HEK293 (cell line): ENCODE data around the gene MAP1A.

ENCODE experiments used
- CTCF ChIA-PET: fragments of 350-600 bp; formaldehyde crosslinking; extraction: SDS; loops from one replicate; lab custom pipeline; 2021; ENCODE audit warnings: antibody characterized with exemption; lab: Yijun Ruan, JAX
- POLR2A ChIA-PET: fragments of 300-600 bp; formaldehyde crosslinking; extraction: SDS; loops from one replicate; lab custom pipeline; 2020; ENCODE audit warnings: antibody characterized with exemption, inconsistent platforms; lab: Yijun Ruan, JAX
- H3K27ac ChIP-seq: fragments of 200-500 bp; sonication (Bioruptor generic); 2 replicates; pipeline ENCODE4 v1.5.1; 2014; ENCODE audit warnings: low read depth, low read length, control low read depth, inconsistent platforms; ENCODE audit errors: extremely low read depth
- H3K36me3 ChIP-seq, 2 experiments: fragments of 200-500 bp in 1 of 2; sonication (Bioruptor generic) in 1 of 2; 1 replicate in 1 of 2; 2 replicates in 1 of 2; pipeline ENCODE4 v1.5.1; 2014 to 2017; ENCODE audit warnings: inconsistent platforms in 2 of 2, low read length in 2 of 2; ENCODE audit not compliant: control insufficient read depth in 2 of 2, insufficient read depth in 1 of 2
- H3K4me1 ChIP-seq: fragments of 200-500 bp; sonication (Bioruptor generic); 2 replicates; pipeline ENCODE4 v1.5.1; 2014; ENCODE audit warnings: mild to moderate bottlenecking, low read length, inconsistent platforms; ENCODE audit not compliant: control insufficient read depth, insufficient read depth
- H3K4me3 ChIP-seq: 2 replicates; pipeline ENCODE4 v1.5.1; 2011; ENCODE audit warnings: low read depth, mild to moderate bottlenecking, control low read depth, low read length, moderate library complexity
- H3K9me3 ChIP-seq: fragments of 200-500 bp; sonication (Bioruptor generic); 2 replicates; pipeline ENCODE4 v1.5.1; 2014; ENCODE audit warnings: low read depth, low read length, inconsistent platforms; ENCODE audit not compliant: control insufficient read depth, insufficient read depth
- GFI1B ChIP-seq: fragments of 450-650 bp; formaldehyde crosslinking; IDR thresholded peaks from 2 replicates; pipeline ENCODE4 v1.5.1; 2016; ENCODE audit warnings: missing biosample characterization, missing genetic modification characterization
- PRDM1 ChIP-seq: fragments of 450-650 bp; formaldehyde crosslinking; IDR thresholded peaks from 2 replicates; pipeline ENCODE4; 2016; ENCODE audit warnings: missing biosample characterization, missing genetic modification characterization
- ZBTB1 ChIP-seq: fragments of 450-650 bp; formaldehyde crosslinking; IDR thresholded peaks from 2 replicates; pipeline ENCODE4 v1.5.1; 2016; ENCODE audit warnings: missing biosample characterization, missing genetic modification characterization
- ZEB2 ChIP-seq: fragments of 450-650 bp; formaldehyde crosslinking; IDR thresholded peaks from 2 replicates; pipeline ENCODE4 v1.5.1; 2016; ENCODE audit warnings: missing biosample characterization, missing genetic modification characterization
- ZNF19 ChIP-seq: fragments of 450-650 bp; formaldehyde crosslinking; IDR thresholded peaks from 2 replicates; pipeline ENCODE4; 2016; ENCODE audit warnings: missing biosample characterization, missing genetic modification characterization, low read depth
- ZNF335 ChIP-seq: fragments of 450-650 bp; formaldehyde crosslinking; conservative IDR thresholded peaks from 2 replicates; pipeline ENCODE4 v1.5.1; 2016; ENCODE audit warnings: missing biosample characterization, missing genetic modification characterization
- ZNF600 ChIP-seq: fragments of 450-650 bp; formaldehyde crosslinking; IDR thresholded peaks from 2 replicates; pipeline ENCODE4 v1.5.1; 2016; ENCODE audit warnings: missing biosample characterization, missing genetic modification characterization
- ZNF777 ChIP-seq: fragments of 450-650 bp; formaldehyde crosslinking; IDR thresholded peaks from 2 replicates; pipeline ENCODE4 v1.5.1; 2017; ENCODE audit warnings: missing biosample characterization, missing genetic modification characterization, borderline replicate concordance
- ZSCAN23 ChIP-seq: fragments of 450-650 bp; formaldehyde crosslinking; IDR thresholded peaks from 2 replicates; pipeline ENCODE4 v1.5.1; 2016; ENCODE audit warnings: missing biosample characterization, missing genetic modification characterization
- TF ChIP-seq, protein P1 (sequence below): fragments of 450-650 bp; formaldehyde crosslinking; IDR thresholded peaks from 2 replicates; pipeline ENCODE4 v1.5.1; 2016; ENCODE audit warnings: missing biosample characterization, missing genetic modification characterization
- TF ChIP-seq, protein P2 (sequence below): fragments of 450-650 bp; formaldehyde crosslinking; IDR thresholded peaks from 2 replicates; pipeline ENCODE4 v1.5.1; 2016; ENCODE audit warnings: missing biosample characterization, missing genetic modification characterization
- TF ChIP-seq, protein P3 (sequence below): fragments of 450-650 bp; formaldehyde crosslinking; IDR thresholded peaks from 2 replicates; pipeline ENCODE4 v1.5.1; 2016; ENCODE audit warnings: missing biosample characterization, missing genetic modification characterization, low read depth
- TF ChIP-seq, protein P4 (sequence below): fragments of 450-650 bp; formaldehyde crosslinking; IDR thresholded peaks from 2 replicates; pipeline ENCODE4 v1.5.1; 2016; ENCODE audit warnings: missing biosample characterization, missing genetic modification characterization
- TF ChIP-seq, protein P5 (sequence below): fragments of 450-650 bp; formaldehyde crosslinking; IDR thresholded peaks from 2 replicates; pipeline ENCODE4 v1.5.1; 2016; ENCODE audit warnings: missing biosample characterization, missing genetic modification characterization
- TF ChIP-seq, protein P6 (sequence below): IDR thresholded peaks from 2 replicates; pipeline ENCODE4 v1.6.1; 2011; ENCODE audit warnings: mild to moderate bottlenecking, low read depth, low read length, borderline replicate concordance

The MAP1A gene

DNA sequence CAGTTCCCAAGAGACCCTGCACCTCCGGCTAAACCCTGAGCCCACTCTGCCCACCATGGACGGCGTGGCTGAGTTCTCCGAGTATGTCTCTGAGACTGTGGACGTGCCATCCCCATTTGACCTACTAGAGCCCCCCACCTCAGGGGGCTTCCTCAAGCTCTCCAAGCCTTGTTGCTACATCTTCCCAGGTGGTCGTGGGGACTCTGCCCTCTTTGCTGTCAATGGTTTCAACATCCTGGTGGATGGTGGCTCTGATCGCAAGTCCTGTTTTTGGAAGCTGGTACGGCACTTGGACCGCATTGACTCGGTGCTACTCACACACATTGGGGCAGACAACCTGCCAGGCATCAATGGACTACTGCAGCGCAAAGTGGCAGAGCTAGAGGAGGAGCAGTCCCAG lies 4.0 kb downstream of the MAP1A start (continued):
- TF ChIP-seq, protein P1, sequence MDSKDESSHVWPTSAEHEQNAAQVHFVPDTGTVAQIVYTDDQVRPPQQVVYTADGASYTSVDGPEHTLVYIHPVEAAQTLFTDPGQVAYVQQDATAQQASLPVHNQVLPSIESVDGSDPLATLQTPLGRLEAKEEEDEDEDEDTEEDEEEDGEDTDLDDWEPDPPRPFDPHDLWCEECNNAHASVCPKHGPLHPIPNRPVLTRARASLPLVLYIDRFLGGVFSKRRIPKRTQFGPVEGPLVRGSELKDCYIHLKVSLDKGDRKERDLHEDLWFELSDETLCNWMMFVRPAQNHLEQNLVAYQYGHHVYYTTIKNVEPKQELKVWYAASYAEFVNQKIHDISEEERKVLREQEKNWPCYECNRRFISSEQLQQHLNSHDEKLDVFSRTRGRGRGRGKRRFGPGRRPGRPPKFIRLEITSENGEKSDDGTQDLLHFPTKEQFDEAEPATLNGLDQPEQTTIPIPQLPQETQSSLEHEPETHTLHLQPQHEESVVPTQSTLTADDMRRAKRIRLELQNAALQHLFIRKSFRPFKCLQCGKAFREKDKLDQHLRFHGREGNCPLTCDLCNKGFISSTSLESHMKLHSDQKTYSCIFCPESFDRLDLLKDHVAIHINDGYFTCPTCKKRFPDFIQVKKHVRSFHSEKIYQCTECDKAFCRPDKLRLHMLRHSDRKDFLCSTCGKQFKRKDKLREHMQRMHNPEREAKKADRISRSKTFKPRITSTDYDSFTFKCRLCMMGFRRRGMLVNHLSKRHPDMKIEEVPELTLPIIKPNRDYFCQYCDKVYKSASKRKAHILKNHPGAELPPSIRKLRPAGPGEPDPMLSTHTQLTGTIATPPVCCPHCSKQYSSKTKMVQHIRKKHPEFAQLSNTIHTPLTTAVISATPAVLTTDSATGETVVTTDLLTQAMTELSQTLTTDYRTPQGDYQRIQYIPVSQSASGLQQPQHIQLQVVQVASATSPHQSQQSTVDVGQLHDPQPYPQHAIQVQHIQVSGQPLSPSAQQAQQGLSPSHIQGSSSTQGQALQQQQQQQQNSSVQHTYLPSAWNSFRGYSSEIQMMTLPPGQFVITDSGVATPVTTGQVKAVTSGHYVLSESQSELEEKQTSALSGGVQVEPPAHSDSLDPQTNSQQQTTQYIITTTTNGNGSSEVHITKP: no peak
- TF ChIP-seq ZNF19 (tag by site-specific recombination) (no peak), ZBTB1 (tag by site-specific recombination) (no peak), ZNF777 (no peak), ZSCAN23 (tag by site-specific recombination) (no peak), GFI1B (tag by site-specific recombination) (no peak), ZNF600 (tag by site-specific recombination) (no peak), ZEB2 (tag by site-specific recombination) (no peak), ZNF335 (tag by site-specific recombination) (no peak), PRDM1 (tag by site-specific recombination) (no peak)
- TF ChIP-seq, protein P2, sequence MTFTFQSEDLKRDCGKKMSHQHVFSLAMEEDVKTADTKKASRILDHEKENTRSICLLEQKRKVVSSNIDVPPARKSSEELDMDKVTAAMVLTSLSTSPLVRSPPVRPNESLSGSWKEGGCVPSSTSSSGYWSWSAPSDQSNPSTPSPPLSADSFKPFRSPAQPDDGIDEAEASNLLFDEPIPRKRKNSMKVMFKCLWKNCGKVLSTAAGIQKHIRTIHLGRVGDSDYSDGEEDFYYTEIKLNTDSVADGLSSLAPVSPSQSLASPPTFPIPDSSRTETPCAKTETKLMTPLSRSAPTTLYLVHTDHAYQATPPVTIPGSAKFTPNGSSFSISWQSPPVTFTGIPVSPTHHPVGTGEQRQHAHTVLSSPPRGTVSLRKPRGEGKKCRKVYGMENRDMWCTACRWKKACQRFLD (tag by site-specific recombination): no peak
- TF ChIP-seq, protein P3, sequence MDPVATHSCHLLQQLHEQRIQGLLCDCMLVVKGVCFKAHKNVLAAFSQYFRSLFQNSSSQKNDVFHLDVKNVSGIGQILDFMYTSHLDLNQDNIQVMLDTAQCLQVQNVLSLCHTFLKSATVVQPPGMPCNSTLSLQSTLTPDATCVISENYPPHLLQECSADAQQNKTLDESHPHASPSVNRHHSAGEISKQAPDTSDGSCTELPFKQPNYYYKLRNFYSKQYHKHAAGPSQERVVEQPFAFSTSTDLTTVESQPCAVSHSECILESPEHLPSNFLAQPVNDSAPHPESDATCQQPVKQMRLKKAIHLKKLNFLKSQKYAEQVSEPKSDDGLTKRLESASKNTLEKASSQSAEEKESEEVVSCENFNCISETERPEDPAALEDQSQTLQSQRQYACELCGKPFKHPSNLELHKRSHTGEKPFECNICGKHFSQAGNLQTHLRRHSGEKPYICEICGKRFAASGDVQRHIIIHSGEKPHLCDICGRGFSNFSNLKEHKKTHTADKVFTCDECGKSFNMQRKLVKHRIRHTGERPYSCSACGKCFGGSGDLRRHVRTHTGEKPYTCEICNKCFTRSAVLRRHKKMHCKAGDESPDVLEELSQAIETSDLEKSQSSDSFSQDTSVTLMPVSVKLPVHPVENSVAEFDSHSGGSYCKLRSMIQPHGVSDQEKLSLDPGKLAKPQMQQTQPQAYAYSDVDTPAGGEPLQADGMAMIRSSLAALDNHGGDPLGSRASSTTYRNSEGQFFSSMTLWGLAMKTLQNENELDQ (tag by site-specific recombination): no peak
- TF ChIP-seq, protein P4, sequence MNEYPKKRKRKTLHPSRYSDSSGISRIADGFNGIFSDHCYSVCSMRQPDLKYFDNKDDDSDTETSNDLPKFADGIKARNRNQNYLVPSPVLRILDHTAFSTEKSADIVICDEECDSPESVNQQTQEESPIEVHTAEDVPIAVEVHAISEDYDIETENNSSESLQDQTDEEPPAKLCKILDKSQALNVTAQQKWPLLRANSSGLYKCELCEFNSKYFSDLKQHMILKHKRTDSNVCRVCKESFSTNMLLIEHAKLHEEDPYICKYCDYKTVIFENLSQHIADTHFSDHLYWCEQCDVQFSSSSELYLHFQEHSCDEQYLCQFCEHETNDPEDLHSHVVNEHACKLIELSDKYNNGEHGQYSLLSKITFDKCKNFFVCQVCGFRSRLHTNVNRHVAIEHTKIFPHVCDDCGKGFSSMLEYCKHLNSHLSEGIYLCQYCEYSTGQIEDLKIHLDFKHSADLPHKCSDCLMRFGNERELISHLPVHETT (tag by site-specific recombination): no peak
- TF ChIP-seq, protein P5, sequence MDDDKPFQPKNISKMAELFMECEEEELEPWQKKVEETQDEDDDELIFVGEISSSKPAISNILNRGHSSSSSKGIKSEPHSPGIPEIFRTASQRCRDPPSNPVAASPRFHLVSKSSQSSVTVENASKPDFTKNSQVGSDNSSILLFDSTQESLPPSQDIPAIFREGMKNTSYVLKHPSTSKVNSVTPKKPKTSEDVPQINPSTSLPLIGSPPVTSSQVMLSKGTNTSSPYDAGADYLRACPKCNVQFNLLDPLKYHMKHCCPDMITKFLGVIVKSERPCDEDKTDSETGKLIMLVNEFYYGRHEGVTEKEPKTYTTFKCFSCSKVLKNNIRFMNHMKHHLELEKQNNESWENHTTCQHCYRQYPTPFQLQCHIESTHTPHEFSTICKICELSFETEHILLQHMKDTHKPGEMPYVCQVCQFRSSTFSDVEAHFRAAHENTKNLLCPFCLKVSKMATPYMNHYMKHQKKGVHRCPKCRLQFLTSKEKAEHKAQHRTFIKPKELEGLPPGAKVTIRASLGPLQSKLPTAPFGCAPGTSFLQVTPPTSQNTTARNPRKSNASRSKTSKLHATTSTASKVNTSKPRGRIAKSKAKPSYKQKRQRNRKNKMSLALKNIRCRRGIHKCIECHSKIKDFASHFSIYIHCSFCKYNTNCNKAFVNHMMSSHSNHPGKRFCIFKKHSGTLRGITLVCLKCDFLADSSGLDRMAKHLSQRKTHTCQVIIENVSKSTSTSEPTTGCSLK (tag by site-specific recombination): no peak

DNA sequence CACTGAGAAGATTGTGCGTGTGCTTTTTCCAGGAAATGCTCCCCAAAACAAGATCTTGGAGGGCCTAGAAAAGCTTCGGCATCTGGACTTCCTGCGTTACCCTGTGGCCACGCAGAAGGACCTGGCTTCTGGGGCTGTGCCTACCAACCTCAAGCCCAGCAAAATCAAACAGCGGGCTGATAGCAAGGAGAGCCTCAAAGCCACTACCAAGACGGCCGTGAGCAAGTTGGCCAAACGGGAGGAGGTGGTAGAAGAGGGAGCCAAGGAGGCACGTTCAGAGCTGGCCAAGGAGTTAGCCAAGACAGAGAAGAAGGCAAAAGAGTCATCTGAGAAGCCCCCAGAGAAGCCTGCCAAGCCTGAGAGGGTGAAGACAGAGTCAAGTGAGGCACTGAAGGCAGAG lies 4.8 kb downstream of the MAP1A start:
- CTCF ChIA-PET: interaction anchor here (1.9 kb wide), 1 partner anchor 8 kb away, joined by 11 read pairs; no protein-coding TSS in a partner anchor
- peaks cover 6% of the 10 kb centered on the region; the same call in 1 of the 2 replicates for H3K4me1 ChIP-seq
- H3K4me3 ChIP-seq: no peak overlapping the region
- POLR2A ChIA-PET: no interaction called here
- TF ChIP-seq, protein P6, sequence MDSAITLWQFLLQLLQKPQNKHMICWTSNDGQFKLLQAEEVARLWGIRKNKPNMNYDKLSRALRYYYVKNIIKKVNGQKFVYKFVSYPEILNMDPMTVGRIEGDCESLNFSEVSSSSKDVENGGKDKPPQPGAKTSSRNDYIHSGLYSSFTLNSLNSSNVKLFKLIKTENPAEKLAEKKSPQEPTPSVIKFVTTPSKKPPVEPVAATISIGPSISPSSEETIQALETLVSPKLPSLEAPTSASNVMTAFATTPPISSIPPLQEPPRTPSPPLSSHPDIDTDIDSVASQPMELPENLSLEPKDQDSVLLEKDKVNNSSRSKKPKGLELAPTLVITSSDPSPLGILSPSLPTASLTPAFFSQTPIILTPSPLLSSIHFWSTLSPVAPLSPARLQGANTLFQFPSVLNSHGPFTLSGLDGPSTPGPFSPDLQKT: no peak
- peaks cover 0 to 50% of the 10 kb centered on the region in 2 experiments; a peak in 1 of 3 replicates for H3K36me3 ChIP-seq
- H3K9me3 ChIP-seq: no peaks in the 10 kb centered on the region
- no peak overlapping the region for H3K27ac ChIP-seq
